ENCODE results near the gene ZHX3. TPM values are rescaled to one million over a fixed set of nuclear protein-coding genes. Genes with fewer than 3 reads are reported as not detected.
A peak's percentile ranks its signal among the peaks of the same experiment; 100 is the strongest.

Gene ZHX3
- total and polyA plus RNA-seq, 2 of the 13 experiments (the other 11 are each of a cell fraction or from before 2014, with no cell fraction given) = 8.4 to 11.7 TPM

GRCh38 chr20:41138475-41139226 lies 178.9 kb downstream of the ZHX3 start (continued):
- no peak for TF ChIP-seq ZBTB14 (CRISPR knock-in tag; IDR thresholded peaks at IDR 0.05)
- no peak for TF ChIP-seq ZNF142 (CRISPR knock-in tag; IDR thresholded peaks at IDR 0.05)
- no peak for TF ChIP-seq ZNF367 (CRISPR knock-in tag; IDR thresholded peaks at IDR 0.05; ENCODE audit: borderline replicate concordance)
- no peak for TF ChIP-seq POLR2G (IDR thresholded peaks at IDR 0.05; ENCODE audit: low read depth, low read length)
- no peak for TF ChIP-seq ZNF614 (CRISPR knock-in tag; IDR thresholded peaks at IDR 0.05; ENCODE audit: borderline replicate concordance)
- TF ChIP-seq SP1 (IDR thresholded peaks at IDR 0.05) = no peak
- no peak for TF ChIP-seq SP1 (CRISPR knock-in tag; IDR thresholded peaks at IDR 0.05)
- peak; percentile 26 for TF ChIP-seq ZNF781 (CRISPR knock-in tag; IDR thresholded peaks at IDR 0.05; ENCODE audit: borderline replicate concordance, not compliant biosample characterization)
- TF ChIP-seq ZNF275 (CRISPR knock-in tag; IDR thresholded peaks at IDR 0.05; ENCODE audit: borderline replicate concordance) = no peak
- TF ChIP-seq NFYC (CRISPR knock-in tag; IDR thresholded peaks at IDR 0.05) = no peak
- TF ChIP-seq ZNF569 (CRISPR knock-in tag; IDR thresholded peaks at IDR 0.05; ENCODE audit: borderline replicate concordance) = no peak
- TF ChIP-seq IKZF5 (CRISPR knock-in tag; IDR thresholded peaks at IDR 0.05) = no peak; the same call in 1 of the 2 replicates
- TF ChIP-seq U2AF2 (IDR thresholded peaks at IDR 0.05; ENCODE audit: low read depth, low read length) = no peak
- 0 out of 2 replicates have a peak, but pooled peaks have one; percentile 22 for TF ChIP-seq HDAC1 (CRISPR knock-in tag; IDR thresholded peaks at IDR 0.05)
- TF ChIP-seq MLLT10 (CRISPR knock-in tag; IDR thresholded peaks at IDR 0.05) = no peak
- no peak for TF ChIP-seq CENPBD1 (CRISPR knock-in tag; IDR thresholded peaks at IDR 0.05; ENCODE audit: borderline replicate concordance, low read depth)
- no peak; the same call in 1 of the 2 replicates for TF ChIP-seq ZBTB38 (CRISPR knock-in tag; IDR thresholded peaks at IDR 0.05)
- no peak for TF ChIP-seq RAD21 (CRISPR knock-in tag; IDR thresholded peaks at IDR 0.05)
- TF ChIP-seq NRL (CRISPR knock-in tag; IDR thresholded peaks at IDR 0.05; ENCODE audit: borderline replicate concordance) = peak; percentile 40; the same call in 1 of the 2 replicates
